Measurements from ENCODE around the gene HDAC4.

The HDAC4 gene

GRCh38 chr2:239026711-239027361 lies 374.0 kb downstream of the HDAC4 start:
- Histone ChIP-seq H3K4me1 (ENCODE audit: control insufficient read depth in 5 of 5, insufficient read depth in 5 of 5, low read length in 5 of 5) (peaks cover 0 to 18% (median 4%) of the 10 kb centered on the region in 5 donors), H3K4me3 (ENCODE audit: low read depth in 1 of 5, low read length in 5 of 5) (no peak overlapping the region), H3K9ac (ENCODE audit: low read length in 5 of 5) (no peak overlapping the region), H3K9me3 (ENCODE audit: control insufficient read depth in 5 of 5, low read length in 5 of 5) (no peaks in the 10 kb centered on the region), H3K27ac (ENCODE audit: low read depth, low read length) (peak overlapping the region; percentile 10), H3K27me3 (ENCODE audit: control insufficient read depth in 5 of 5, insufficient read depth in 4 of 5, low read length in 5 of 5) (peaks cover 0 to 22% (median 15%) of the 10 kb centered on the region in 5 donors), H3K36me3 (ENCODE audit: control insufficient read depth in 5 of 5, insufficient read depth in 5 of 5, low read length in 5 of 5) (no peaks in the 10 kb centered on the region)

GRCh38 chr2:239025951-239026461 lies 374.8 kb downstream of the HDAC4 start:
- no peaks in the 10 kb centered on the region for H3K9me3 ChIP-seq (ENCODE audit: control insufficient read depth in 5 of 5, low read length in 5 of 5)
- H3K27ac ChIP-seq (ENCODE audit: low read depth, low read length), result no peak overlapping the region
- H3K9ac ChIP-seq (ENCODE audit: low read length in 5 of 5), result no peak overlapping the region
- H3K4me1 ChIP-seq (ENCODE audit: control insufficient read depth in 5 of 5, insufficient read depth in 5 of 5, low read length in 5 of 5), result peaks cover 0 to 22% (median 4%) of the 10 kb centered on the region in 5 donors
- H3K4me3 ChIP-seq (ENCODE audit: low read depth in 1 of 5, low read length in 5 of 5), result no peak overlapping the region
- H3K27me3 ChIP-seq (ENCODE audit: control insufficient read depth in 5 of 5, insufficient read depth in 4 of 5, low read length in 5 of 5), result peaks cover 0 to 22% (median 15%) of the 10 kb centered on the region in 5 donors
- H3K36me3 ChIP-seq (ENCODE audit: control insufficient read depth in 5 of 5, insufficient read depth in 5 of 5, low read length in 5 of 5), result no peaks in the 10 kb centered on the region

- H3K4me3 ChIP-seq (ENCODE audit: low read depth in 1 of 5, low read length in 5 of 5), result no peak overlapping the region
- no peaks in the 10 kb centered on the region for H3K36me3 ChIP-seq (ENCODE audit: control insufficient read depth in 5 of 5, insufficient read depth in 5 of 5, low read length in 5 of 5)
- no peaks in the 10 kb centered on the region for H3K9me3 ChIP-seq (ENCODE audit: control insufficient read depth in 5 of 5, low read length in 5 of 5)
- H3K27me3 ChIP-seq (ENCODE audit: control insufficient read depth in 5 of 5, insufficient read depth in 4 of 5, low read length in 5 of 5), result peaks cover 0 to 22% (median 18%) of the 10 kb centered on the region in 5 donors
- H3K9ac ChIP-seq (ENCODE audit: low read length in 5 of 5), result no peak overlapping the region
- H3K4me1 ChIP-seq (ENCODE audit: control insufficient read depth in 5 of 5, insufficient read depth in 5 of 5, low read length in 5 of 5), result peaks cover 0 to 22% (median 4%) of the 10 kb centered on the region in 5 donors
- H3K27ac ChIP-seq (ENCODE audit: low read depth, low read length), result no peak overlapping the region
Observed at GRCh38 chr2:239025096-239025801, 375.6 kb downstream of the HDAC4 start.

- peak overlapping the region in 1 of 5 donors; percentile 9 for H3K9ac ChIP-seq (ENCODE audit: low read length in 5 of 5)
- peaks cover 0 to 22% (median 4%) of the 10 kb centered on the region in 5 donors for H3K4me1 ChIP-seq (ENCODE audit: control insufficient read depth in 5 of 5, insufficient read depth in 5 of 5, low read length in 5 of 5)
- H3K27me3 ChIP-seq (ENCODE audit: control insufficient read depth in 5 of 5, insufficient read depth in 4 of 5, low read length in 5 of 5), result peaks cover 0 to 22% (median 18%) of the 10 kb centered on the region in 5 donors
- no peaks in the 10 kb centered on the region for H3K9me3 ChIP-seq (ENCODE audit: control insufficient read depth in 5 of 5, low read length in 5 of 5)
- H3K36me3 ChIP-seq (ENCODE audit: control insufficient read depth in 5 of 5, insufficient read depth in 5 of 5, low read length in 5 of 5), result no peaks in the 10 kb centered on the region
- H3K4me3 ChIP-seq (ENCODE audit: low read depth in 1 of 5, low read length in 5 of 5), result no peak overlapping the region
- no peak overlapping the region for H3K27ac ChIP-seq (ENCODE audit: low read depth, low read length)
Observed at GRCh38 chr2:239024226-239024625, 376.6 kb downstream of the HDAC4 start.

GRCh38 chr2:239022437-239023260 lies 378.2 kb downstream of the HDAC4 start:
- Histone ChIP-seq H3K27me3 (ENCODE audit: control insufficient read depth in 5 of 5, insufficient read depth in 4 of 5, low read length in 5 of 5) (peaks cover 0 to 22% (median 18%) of the 10 kb centered on the region in 5 donors), H3K36me3 (ENCODE audit: control insufficient read depth in 5 of 5, insufficient read depth in 5 of 5, low read length in 5 of 5) (no peaks in the 10 kb centered on the region), H3K9me3 (ENCODE audit: control insufficient read depth in 5 of 5, low read length in 5 of 5) (no peaks in the 10 kb centered on the region), H3K27ac (ENCODE audit: low read depth, low read length) (no peak overlapping the region), H3K9ac (ENCODE audit: low read length in 5 of 5) (no peak overlapping the region), H3K4me3 (ENCODE audit: low read depth in 1 of 5, low read length in 5 of 5) (no peak overlapping the region), H3K4me1 (ENCODE audit: control insufficient read depth in 5 of 5, insufficient read depth in 5 of 5, low read length in 5 of 5) (peaks cover 0 to 21% (median 3%) of the 10 kb centered on the region in 5 donors)

GRCh38 chr2:239021651-239022436 lies 379.0 kb downstream of the HDAC4 start:
- peaks cover 0 to 20% (median 13%) of the 10 kb centered on the region in 5 donors for H3K27me3 ChIP-seq (ENCODE audit: control insufficient read depth in 5 of 5, insufficient read depth in 4 of 5, low read length in 5 of 5)
- no peak overlapping the region for H3K4me3 ChIP-seq (ENCODE audit: low read depth in 1 of 5, low read length in 5 of 5)
- no peaks in the 10 kb centered on the region for H3K36me3 ChIP-seq (ENCODE audit: control insufficient read depth in 5 of 5, insufficient read depth in 5 of 5, low read length in 5 of 5)
- H3K4me1 ChIP-seq (ENCODE audit: control insufficient read depth in 5 of 5, insufficient read depth in 5 of 5, low read length in 5 of 5), result peaks cover 0 to 18% (median 0%) of the 10 kb centered on the region in 5 donors
- H3K9ac ChIP-seq (ENCODE audit: low read length in 5 of 5), result no peak overlapping the region
- no peak overlapping the region for H3K27ac ChIP-seq (ENCODE audit: low read depth, low read length)
- H3K9me3 ChIP-seq (ENCODE audit: control insufficient read depth in 5 of 5, low read length in 5 of 5), result no peaks in the 10 kb centered on the region

- Histone ChIP-seq H3K27me3 (ENCODE audit: control insufficient read depth in 5 of 5, insufficient read depth in 4 of 5, low read length in 5 of 5) (peaks cover 0 to 24% (median 11%) of the 10 kb centered on the region in 5 donors), H3K4me3 (ENCODE audit: low read depth in 1 of 5, low read length in 5 of 5) (no peak overlapping the region), H3K9me3 (ENCODE audit: control insufficient read depth in 5 of 5, low read length in 5 of 5) (no peaks in the 10 kb centered on the region), H3K4me1 (ENCODE audit: control insufficient read depth in 5 of 5, insufficient read depth in 5 of 5, low read length in 5 of 5) (peaks cover 0 to 21% (median 0%) of the 10 kb centered on the region in 5 donors), H3K9ac (ENCODE audit: low read length in 5 of 5) (no peak overlapping the region), H3K27ac (ENCODE audit: low read depth, low read length) (no peak overlapping the region), H3K36me3 (ENCODE audit: control insufficient read depth in 5 of 5, insufficient read depth in 5 of 5, low read length in 5 of 5) (no peaks in the 10 kb centered on the region)
Observed at GRCh38 chr2:239021224-239021623, 379.6 kb downstream of the HDAC4 start.

GRCh38 chr2:239020541-239021041 lies 380.2 kb downstream of the HDAC4 start:
- Histone ChIP-seq H3K27ac (ENCODE audit: low read depth, low read length) (no peak overlapping the region), H3K4me1 (ENCODE audit: control insufficient read depth in 5 of 5, insufficient read depth in 5 of 5, low read length in 5 of 5) (peaks cover 0 to 27% (median 0%) of the 10 kb centered on the region in 5 donors), H3K9ac (ENCODE audit: low read length in 5 of 5) (no peak overlapping the region), H3K36me3 (ENCODE audit: control insufficient read depth in 5 of 5, insufficient read depth in 5 of 5, low read length in 5 of 5) (no peaks in the 10 kb centered on the region), H3K27me3 (ENCODE audit: control insufficient read depth in 5 of 5, insufficient read depth in 4 of 5, low read length in 5 of 5) (peaks cover 0 to 28% (median 17%) of the 10 kb centered on the region in 5 donors), H3K9me3 (ENCODE audit: control insufficient read depth in 5 of 5, low read length in 5 of 5) (no peaks in the 10 kb centered on the region), H3K4me3 (ENCODE audit: low read depth in 1 of 5, low read length in 5 of 5) (no peak overlapping the region)

- H3K36me3 ChIP-seq (ENCODE audit: control insufficient read depth in 5 of 5, insufficient read depth in 5 of 5, low read length in 5 of 5), result no peaks in the 10 kb centered on the region
- no peak overlapping the region for H3K27ac ChIP-seq (ENCODE audit: low read depth, low read length)
- H3K27me3 ChIP-seq (ENCODE audit: control insufficient read depth in 5 of 5, insufficient read depth in 4 of 5, low read length in 5 of 5), result peaks cover 4 to 32% (median 19%) of the 10 kb centered on the region in 5 donors
- no peak overlapping the region for H3K4me3 ChIP-seq (ENCODE audit: low read depth in 1 of 5, low read length in 5 of 5)
- H3K9ac ChIP-seq (ENCODE audit: low read length in 5 of 5), result no peak overlapping the region
- H3K4me1 ChIP-seq (ENCODE audit: control insufficient read depth in 5 of 5, insufficient read depth in 5 of 5, low read length in 5 of 5), result peaks cover 0 to 21% (median 0%) of the 10 kb centered on the region in 5 donors
- no peaks in the 10 kb centered on the region for H3K9me3 ChIP-seq (ENCODE audit: control insufficient read depth in 5 of 5, low read length in 5 of 5)
Observed at GRCh38 chr2:239019183-239019581, 381.6 kb downstream of the HDAC4 start.
